HG02852 (cell line): Measurements from ENCODE around the gene CARD11.
"Not testable (repeated sequence)": the region's sequence is repeated elsewhere in the genome, so short reads cannot be mapped to it uniquely, and the experiment has no call there.

ENCODE experiments used
- ATAC-seq: cut with Tn5 transposase; IDR thresholded peaks from one replicate; pipeline ENCODE4 v1.9.1; 2021; ENCODE audit warnings: mild to moderate bottlenecking, moderate library complexity; ENCODE audit not compliant: unreplicated experiment

CARD11 gene

DNA sequence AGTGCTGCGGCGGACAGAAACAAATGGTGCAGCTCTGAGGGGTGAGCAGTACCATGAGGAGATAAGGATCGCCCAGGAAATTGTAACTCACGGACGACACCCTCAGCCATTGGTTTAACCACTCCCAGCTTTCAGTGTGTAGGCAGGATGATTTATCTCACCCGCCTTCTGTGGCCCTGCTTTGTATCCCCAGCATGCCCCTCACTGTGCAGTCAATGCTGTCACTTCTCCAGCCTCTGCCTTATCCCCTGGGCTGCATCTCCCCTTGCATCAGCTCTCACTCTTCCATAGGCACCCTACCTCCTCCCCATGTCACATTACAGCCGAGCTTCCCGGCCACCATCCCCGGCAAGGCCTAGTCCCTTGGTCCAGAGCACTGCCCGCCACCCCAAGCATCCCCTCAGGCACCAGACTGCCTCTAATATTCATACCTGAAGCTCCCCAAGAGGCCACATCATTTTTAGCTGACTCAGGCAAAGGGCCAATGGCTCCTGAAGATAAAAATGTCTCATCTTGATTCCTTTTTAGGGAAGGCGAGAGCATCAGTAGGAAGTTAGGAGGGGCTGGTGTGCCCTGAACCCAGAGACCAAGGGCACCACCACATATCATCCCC lies 77.1 kb downstream of the CARD11 start:
- no peak for ATAC-seq

DNA sequence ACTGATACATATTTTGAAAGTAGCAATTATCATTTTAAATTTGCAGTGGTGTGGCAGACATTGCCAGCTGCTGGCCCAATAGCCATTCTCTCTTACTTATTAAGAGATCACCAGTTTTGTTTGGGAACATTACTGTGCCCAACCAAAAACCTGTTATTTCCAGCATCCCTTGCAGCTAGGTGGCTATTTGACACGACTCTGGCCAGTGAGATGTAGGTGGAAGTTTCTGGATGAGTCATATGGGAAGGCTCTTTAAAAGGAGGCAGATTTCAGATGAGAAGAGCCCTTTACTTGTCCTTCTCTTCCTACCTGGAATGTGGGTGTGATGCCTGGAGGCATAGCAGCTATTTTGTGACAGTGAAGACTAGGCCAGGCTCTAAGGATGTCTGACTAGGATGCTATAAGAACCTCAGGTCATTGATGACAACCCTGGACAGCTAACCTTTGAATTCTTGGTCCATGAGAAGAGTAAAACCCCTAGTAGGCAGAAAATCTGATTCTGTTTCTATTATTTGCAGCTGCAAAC lies 77.9 kb downstream of the CARD11 start:
- ATAC-seq: no peak

DNA sequence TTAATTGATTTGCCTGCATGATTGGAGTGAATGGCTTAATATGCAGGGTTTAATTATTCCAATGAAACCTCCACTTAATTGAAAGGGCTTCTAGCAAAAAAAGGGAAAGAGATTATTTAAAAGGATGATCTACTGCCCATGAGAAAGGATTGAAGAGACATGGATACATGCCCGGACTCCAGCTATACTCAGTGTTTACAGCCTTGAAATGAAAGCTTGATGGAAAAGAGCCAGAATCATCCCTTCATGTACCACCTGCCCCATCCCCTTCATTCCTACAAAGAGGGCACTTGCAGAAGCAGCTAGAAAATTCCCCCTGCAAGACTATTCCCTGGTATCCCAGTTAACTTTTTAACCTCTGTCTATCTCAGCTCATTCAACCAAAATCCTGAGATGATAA lies 78.4 kb downstream of the CARD11 start:
- ATAC-seq: no peak

DNA sequence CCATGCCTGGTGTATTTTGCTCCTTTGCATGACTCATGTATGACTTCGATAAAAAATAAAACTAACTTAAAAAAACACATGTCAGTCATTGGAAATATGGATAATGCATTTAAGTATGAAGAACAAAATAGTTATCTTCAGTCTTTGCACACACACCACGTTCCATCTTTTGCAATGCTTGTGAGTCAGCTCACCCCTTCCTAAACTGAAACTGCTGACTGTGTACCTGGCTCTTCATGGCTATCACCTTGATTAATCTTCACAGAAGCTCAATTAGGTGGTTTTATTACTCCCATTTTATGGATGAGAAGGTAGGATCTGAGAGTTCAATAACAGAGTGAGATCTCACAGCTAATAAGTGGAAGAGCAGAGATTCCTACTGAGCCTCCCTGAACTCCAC lies 79.5 kb downstream of the CARD11 start:
- ATAC-seq: no peak

DNA sequence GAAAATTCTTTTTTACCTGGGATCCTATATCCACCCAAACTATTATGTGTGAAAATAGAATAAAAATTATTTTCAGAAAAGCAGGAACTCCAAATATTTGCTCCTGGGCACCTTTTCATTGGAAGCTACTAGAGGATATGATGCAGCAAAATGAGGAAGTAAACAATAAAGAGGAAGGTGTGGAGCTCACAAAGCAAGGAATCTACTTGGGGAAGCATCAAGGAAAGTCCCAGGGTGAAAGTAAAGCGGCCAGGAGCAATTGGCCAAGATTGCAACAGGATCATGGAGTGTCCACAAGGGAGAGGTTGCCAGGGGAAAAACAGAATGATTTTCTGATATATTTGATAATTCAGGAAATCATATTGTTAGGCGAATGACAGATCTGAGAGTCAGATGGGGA lies 80.8 kb downstream of the CARD11 start:
- ATAC-seq: no peak

DNA sequence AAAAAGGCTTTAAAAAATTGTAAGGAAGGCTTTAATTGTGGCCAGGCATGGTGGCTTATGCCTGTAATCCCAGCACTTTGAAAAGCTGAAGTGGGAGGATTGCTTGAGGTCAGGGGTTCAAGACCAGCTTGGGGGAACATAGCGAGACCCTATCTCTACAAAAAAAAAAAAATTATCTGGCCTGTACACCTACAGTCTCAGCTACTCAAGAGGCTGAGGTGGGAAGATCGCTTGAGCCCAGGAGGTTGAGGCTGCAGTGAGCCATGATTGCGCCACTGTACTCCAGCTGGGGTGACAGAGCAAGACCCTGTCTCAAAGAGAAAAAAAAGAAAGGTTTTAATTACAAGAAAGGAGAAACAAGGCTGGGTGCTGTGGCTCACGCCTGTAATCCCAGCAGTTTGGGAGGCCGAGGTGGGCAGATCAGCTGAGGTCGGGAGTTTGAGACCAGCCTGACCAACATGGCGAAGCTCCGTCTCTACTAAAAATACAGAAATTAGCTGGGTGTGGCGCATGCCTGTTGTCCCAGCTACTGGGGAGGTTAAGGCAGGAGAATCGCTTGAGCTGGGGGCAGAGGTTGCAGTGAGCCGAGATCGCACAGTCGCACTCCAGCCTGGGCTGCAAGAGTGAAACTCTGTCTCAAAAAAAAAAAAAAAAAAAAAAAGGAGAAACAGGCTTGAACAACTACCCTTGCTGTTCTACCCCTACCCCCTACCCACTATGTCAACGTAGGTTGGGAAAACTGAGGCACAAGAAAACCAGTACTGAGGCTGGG lies 83.7 kb downstream of the CARD11 start:
- no peak for ATAC-seq

DNA sequence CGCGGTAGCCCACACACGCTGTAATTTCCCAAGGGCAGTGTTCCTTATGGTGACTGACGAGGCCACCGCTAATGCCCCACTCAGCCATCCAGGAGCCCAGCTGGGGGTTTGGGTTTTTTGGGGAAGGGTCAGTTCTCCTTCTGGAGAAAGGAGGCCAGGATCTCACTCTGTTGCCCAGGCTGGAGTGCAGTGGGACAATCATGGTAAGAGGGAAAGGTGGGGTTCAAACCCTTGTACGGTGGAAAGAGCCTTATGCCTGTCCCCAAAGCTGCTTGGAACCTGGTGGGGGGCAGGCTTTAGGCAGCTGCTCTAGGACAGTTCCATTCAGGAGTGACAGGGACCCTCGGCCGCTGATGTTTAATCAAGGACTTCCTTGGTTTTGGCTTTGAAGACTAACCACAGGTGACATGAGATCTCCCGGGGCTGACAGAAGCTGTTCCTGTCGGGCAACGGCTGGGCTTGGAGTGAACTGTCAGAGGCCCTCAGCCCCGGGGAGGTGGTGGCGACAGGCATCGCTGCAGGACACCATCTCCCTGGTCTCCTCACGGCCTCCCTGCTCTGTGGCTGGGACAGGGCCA lies 84.5 kb downstream of the CARD11 start:
- no peak for ATAC-seq

DNA sequence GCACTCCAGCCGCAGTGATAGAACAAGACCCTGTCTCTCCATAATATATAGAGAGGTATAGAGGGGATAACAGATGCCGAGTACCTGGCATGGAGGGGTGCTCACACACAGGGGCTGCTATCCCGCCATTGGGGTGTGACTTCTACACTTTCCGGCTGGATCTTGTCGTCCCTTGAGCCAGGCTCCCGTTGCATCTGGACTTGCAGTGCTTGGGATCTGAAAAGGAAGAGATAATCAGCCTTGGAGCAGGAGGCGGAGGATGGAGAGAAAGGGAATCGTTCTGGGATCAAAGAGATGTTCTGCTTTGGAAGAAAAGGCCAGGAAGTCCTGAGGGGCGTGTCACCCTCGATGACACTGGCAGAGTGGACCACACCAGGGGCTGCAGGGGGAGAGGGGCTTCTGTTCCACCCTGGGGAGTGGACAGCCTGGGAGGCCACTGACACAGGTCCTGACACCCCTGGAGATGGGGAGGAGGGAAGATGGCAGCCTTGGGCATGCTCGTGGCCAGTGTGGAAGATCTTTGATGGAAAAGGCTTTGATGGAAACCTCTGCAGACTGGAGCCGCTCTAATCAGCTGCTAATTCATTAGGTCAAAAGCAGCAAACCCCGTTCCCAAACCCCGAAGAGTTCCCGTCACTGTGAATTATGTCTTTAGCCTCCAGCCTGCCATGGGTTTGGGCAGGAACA lies 85.1 kb downstream of the CARD11 start:
- no peak for ATAC-seq

DNA sequence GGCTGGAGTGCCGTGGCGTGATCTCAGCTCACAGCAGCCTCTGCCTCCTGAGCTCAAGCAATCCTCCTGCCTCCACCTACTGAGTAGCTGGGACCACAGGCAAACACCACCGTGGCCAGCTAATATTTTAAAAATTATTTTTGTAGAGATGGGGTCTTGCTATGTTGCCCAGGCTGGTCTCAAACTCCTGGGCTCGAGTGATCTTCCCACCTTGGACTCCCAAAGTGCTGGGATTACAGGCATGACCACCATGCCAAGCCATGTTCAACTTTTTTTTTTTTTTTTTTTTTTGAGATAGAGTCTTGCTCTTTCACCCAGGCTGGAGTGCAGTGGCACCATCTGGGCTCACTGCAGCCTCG lies 86.3 kb downstream of the CARD11 start:
- not testable (repeated sequence) for ATAC-seq

DNA sequence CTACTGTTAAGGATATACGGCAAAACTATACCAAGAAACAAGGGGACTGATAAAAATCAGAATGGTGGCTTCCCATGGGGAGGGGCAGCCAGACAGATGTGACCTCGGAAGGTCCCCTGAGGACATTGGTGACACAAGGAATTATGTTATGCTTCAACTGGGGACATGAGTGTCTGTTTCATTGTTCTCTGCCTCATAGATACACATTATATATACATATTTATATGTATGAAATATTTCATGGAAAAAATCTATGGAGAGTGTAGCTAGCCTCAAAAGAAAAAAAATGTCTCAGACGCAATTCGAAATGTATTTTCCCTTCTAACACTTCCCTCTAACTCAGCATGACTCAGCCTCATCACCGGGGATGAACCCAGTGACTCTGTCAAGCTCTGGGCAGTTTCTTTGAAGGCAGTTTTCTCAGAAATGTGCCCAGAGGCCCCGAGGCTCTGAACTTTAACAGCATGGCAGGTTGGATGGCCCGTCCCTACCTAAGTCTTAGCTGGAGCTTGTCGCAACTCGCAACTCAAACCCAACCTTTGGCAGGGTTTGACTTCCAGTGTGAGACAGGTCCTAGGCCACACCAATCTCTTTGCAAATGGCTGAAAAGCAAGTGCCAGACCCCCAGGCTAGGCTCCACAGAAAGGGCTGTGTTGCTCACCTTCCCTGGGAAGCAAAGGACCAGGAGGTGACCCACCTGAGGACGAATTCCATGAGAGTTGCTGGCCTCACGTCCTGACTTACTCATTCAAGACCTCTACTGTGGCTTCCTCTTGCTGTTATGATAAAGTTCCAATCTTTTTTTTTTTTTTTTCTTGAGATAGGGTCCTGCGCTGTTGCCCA lies 86.9 kb downstream of the CARD11 start:
- no peak for ATAC-seq

DNA sequence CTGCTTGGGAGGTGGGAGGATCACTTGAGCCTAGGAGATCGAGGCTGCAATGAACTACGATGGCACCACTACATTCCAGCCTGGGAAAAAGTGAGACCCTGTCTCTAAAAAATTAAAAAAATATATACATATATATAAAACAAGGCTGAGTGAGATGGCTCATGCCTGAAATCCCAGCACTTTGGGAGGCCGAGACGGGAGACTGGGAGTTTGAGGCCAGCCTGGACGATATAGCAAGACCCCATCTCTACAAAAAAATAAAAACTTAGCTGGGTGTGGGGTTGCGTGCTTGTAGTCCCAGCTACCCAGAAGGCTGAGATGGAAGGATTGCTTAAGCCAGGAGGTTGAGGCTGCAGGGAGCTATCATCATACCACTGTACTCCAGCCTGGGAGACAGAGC lies 87.6 kb downstream of the CARD11 start:
- ATAC-seq: no peak

DNA sequence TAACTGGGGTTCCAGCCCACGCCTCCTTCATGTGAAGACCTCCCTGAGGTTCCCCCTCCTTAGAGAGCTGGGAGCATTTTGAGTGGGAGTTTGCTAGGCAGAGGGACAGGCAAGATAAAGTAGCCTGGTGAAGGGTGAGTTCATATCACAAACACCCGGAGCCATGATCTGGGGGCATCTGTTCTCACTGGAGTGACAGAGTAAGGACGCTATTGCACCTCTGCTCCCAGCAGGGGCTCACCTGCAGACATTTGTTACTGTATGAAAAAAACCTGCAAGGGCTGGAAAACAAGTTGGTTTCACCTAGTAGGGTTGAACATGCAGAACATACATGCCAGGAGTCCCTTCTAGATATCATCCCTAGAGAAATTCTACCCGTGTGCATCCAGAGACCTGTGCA lies 88.4 kb downstream of the CARD11 start:
- ATAC-seq: no peak

DNA sequence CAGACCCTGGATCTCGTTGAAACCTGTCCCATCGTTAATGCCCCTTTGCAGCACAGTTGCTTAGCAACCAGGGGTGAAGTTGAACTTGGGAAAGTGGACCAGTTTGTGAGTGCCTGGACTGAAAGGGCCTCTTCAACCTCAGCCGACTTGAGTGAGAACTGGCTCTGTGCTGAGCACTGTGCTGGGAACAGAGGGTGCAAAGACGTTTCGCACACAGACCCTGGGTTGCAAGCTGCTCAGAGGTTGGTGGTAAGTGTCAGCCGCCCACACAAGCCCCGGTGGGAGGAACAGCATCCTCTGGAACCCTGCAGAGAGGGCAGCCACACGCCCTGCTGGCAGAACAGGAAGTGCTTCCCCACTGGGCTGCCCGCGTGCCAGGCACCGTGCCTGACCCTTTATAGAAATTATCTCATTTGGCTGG lies 89.2 kb downstream of the CARD11 start:
- ATAC-seq: no peak

DNA sequence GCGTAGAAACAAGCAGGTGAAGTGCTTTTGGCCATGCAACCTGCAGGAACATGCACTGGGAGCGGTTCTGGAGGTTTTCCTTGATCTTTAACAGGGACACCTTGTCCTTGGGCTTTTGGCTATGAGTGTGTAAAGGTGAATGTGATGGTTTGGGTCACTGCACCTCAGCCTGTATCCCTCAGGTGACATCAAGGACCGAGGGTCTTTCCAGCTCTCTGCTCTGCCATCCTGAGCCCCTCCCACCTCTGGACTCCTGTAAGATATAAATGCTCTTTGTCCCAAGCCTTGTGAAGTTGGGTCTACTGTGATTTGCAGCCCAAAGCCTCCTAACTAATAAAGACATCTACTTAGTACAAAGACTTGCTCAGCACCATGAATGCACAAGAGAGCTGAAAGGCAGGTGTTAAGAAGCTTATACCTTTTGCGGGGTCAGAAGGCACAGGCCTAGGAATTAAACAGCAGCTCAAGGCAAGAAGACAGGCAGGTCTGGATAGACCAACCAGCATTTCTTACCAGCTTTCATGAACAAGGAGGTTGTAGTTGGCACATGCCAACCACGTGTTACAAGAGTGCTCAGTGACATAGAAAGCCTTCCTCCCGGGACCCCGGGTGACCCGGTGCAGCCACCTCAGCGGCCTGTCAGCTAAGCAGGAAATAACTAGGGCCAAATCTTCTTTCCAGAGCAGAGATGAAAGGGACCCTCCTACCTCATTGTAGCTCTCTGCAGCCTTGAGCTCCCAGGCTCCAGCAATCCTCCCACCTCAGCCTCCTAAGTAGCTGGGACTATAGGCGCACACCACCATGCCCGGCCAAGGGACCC lies 89.9 kb downstream of the CARD11 start:
- no peak for ATAC-seq

DNA sequence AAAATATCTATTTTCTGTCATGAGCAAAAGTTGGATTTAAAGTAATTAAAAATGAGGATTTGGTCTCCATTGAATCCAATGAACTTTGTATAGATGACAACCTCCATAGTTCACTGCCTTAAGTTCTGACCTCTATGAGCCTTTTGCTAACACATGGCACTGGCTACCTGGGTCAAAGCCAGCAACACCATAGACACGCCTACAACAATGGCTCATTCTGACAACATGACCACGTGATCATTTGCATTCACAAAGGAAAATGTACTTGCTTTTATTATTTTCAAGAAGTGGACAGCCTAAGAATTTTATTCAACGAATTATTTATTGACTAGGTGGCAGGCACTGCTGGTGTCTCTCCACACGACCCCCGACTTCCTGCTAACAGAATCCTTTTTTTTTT lies 90.6 kb downstream of the CARD11 start:
- ATAC-seq: no peak

DNA sequence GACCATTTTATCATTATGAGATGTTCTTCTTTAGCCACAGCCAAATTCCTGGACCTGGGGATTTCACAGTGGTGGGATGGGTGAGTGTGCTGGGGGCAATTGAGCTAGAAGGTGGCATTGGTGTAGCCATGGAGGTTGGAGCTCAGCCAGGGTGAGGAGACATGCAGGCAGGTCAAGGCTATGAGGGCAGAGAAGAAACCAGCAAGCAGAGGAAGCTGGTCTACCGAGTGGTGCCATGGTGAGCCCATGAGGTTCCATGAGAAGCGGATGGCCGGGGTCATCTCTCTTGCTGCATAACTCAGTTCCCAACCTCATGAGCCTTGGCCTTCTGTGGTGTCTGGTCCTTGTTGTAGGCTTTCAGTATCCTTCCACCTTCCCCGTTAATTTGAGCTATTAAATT lies 91.4 kb downstream of the CARD11 start:
- no peak for ATAC-seq

DNA sequence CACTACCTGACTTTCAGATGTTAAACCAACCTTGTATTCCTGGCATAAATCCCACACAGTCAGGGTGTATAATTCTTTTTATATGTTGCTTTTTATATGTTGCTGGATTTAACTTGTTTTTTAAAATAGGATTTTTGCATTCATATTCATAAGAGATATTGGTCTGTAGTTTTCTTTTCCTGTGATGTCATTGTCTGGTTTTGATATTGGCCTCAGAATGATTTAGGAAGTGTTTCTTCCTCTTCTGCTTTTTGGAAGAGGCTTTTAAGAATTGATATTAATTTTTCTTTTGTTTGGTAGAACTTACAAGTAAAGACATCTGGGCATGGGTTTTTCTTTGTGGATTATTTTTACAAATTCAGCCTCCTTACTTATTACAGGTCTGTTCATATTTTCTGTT lies 93.1 kb downstream of the CARD11 start:
- no peak for ATAC-seq

DNA sequence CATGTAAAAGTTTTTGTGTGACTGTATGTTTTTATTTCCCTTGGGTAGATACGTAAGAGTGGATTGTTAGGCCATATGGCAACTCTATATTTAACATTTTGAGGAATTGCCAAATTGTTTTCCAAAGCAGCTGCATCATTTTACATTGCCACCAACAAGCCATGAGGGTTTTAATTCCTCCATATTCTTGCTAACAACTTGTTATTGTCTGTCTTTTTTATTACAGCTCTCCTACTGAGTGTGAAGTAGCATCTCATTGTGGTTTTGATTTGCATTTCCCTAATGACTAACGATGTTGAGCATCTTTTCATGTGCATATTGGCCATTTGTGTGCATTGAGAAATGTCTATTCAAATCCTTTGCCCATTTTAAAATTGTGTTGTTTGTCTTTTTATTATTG lies 94.9 kb downstream of the CARD11 start:
- ATAC-seq: no peak

DNA sequence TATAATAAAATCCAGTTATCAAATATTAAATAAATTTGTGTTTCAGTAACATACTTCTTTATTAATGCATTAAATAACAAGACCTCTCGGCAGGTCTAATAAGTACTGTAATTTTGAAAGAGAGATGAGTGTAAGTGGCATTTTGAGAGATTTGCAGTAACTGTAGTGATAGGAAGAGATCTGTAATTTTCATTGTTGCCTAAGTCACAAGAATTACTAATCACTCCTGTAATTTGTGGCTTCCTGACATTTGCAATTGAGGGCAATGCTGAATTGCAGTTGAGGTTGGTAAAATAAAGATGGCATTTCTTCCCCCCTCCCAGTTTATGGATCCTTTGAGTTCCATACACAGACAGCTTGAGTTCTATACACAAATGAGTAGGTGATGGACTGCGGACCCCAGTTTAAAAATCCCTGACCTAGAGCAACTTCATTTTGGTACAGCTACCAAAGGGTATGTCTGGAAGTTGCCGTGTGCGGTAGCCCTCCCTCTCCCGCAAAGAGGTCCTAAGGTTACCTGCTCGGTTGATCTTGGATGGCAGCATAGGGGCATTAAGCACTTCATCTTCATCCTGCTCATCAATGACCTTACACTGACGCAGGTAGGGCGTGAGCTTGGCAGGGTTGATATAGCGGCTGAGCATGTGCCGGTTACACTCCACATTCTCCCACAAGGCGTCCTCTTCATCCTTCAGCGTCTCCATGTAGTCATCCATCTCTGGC lies 96.4 kb downstream of the CARD11 start:
- ATAC-seq: no peak
